GM12874 (cell line): ENCODE measurements around the gene PAK1IP1.

Source experiments
- TF ChIP-seq, protein P1 (sequence below): IDR thresholded peaks from 2 replicates; pipeline ENCODE4 v1.5.1; 2011; ENCODE audit warnings: low read depth, mild to moderate bottlenecking, control low read depth, low read length, moderate library complexity; ENCODE audit not compliant: insufficient read depth

The PAK1IP1 gene

GRCh38 chr6:10725044-10725443, 30.3 kb downstream of the PAK1IP1 start:
- TF ChIP-seq, protein P1, sequence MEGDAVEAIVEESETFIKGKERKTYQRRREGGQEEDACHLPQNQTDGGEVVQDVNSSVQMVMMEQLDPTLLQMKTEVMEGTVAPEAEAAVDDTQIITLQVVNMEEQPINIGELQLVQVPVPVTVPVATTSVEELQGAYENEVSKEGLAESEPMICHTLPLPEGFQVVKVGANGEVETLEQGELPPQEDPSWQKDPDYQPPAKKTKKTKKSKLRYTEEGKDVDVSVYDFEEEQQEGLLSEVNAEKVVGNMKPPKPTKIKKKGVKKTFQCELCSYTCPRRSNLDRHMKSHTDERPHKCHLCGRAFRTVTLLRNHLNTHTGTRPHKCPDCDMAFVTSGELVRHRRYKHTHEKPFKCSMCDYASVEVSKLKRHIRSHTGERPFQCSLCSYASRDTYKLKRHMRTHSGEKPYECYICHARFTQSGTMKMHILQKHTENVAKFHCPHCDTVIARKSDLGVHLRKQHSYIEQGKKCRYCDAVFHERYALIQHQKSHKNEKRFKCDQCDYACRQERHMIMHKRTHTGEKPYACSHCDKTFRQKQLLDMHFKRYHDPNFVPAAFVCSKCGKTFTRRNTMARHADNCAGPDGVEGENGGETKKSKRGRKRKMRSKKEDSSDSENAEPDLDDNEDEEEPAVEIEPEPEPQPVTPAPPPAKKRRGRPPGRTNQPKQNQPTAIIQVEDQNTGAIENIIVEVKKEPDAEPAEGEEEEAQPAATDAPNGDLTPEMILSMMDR, result no peak

DNA sequence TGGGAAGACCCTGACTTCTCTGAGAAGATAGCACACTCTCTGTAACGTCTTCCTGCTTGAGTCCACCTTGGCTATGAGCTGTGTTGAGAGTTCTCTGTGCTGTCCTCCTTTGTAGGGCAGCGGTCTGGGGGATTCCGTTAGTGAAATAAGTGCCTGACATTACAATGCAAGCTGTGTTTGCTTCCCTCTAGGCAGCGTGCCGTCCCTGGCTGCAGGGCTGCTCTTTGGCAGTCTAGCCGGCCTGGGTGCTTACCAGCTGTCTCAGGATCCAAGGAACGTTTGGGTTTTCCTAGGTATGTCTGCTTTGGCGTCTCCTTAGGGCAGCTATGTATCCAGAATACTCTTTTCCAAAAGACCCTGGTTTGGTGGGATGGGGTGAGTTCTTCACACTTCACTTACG, 30.9 kb downstream of the PAK1IP1 start:
- TF ChIP-seq, protein P1, result no peak

- TF ChIP-seq, protein P1, result no peak
These were observed 35.5 kb downstream of the PAK1IP1 start for GRCh38 chr6:10730254-10730653.

DNA sequence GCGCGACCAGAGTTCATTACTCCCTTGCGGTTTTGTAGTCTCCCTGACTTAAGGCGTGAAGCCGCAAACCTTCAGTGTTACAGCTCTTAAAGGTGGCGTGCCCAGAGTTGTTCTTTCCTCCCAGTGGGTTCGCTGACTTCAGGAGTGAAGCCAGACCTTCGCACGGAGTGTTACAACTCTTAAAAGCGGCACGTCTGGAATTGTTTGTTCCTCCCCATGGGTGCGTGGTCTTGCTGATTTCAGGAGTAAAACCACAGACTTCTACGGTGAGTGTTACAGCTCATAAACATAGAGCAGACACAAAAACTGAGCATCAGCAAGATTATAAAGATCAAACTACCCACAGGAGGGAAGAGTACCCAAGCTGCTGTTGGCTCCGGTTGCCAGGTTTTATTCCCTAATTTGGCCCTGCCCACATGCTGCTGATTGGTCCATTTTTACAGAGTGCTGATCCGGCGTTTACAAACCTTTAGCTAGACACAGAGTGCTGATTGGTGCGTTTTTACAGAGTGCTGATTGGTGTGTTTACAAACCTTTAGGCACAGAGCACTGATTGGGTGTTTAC, 38.5 kb downstream of the PAK1IP1 start:
- TF ChIP-seq, protein P1, result no peak

DNA sequence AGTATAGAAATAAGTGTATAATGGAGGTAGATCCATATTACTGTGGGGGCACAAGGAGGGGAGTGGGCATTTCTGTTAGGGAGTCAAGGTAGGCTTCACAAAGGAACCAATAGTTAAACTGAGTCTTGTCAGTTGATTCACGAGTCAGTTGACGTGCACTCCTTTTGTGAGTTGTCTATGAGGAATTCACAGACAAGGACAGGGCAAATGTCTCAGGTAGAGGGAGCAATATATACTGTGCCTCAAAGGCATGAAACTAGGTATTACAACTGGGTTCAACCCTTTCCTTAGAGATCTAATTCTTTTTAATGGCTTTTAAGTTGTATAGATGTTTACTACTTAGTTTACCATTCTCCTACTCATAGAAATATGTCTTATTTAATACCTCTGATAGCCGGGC, 39.1 kb downstream of the PAK1IP1 start:
- TF ChIP-seq, protein P1, result no peak

DNA sequence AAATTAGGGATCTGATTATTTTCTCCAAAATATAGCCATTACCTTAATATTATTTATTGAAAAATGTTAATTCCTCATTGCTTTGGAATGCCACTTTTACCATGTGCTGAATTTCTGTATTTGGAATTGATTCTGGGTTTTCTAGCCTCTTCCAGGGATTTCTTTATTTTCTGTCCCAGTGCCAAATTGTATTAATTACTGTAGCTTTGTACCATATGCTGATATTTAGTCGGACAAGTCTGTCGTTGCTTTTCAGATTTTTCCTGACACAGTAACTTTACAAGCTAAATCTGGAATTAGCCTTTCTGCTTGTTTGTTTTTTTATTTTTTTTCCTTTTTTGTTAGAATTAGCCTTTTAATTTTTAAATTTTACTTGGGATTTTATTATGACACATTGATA, 42.0 kb downstream of the PAK1IP1 start:
- TF ChIP-seq, protein P1, result no peak

DNA sequence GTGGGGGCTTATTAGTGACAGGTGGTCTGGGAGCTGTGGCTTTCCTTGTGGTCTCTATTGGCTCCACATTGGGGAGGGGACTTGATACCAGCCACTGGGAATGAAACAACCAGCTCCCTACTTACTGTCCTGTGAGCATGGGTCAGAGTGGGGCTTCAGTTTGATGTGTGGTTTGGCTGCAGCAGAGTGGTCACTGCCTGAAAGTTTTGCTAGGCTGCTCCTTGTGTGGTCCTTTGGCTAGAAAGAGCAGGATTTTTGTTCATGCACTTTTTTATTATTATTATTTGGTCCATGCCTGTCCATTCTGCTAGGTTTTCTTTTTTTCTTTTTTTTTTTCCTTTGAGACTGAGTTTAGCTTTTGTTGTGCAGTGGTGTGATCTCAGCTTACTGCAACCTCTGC, 45.3 kb downstream of the PAK1IP1 start:
- TF ChIP-seq, protein P1, result no peak
